HUES6 (cell line): Measurements from ENCODE around the gene MYO19.
"Not testable (repeated sequence)": the region's sequence is repeated elsewhere in the genome, so short reads cannot be mapped to it uniquely, and the experiment has no call there.

Experiments
- H3K27ac ChIP-seq: 2 replicates; pipeline ENCODE4 v1.7.0; 2013; ENCODE audit warnings: low read depth, mild to moderate bottlenecking, low read length, inconsistent platforms
- H3K27me3 ChIP-seq: 2 replicates; pipeline ENCODE4 v1.6.1; 2013; ENCODE audit warnings: low read length; ENCODE audit not compliant: control insufficient read depth, insufficient read depth
- H3K36me3 ChIP-seq: 2 replicates; pipeline ENCODE4 v1.6.1; 2013; ENCODE audit warnings: low read length; ENCODE audit not compliant: control insufficient read depth, insufficient read depth
- H3K4me1 ChIP-seq: 2 replicates; pipeline ENCODE4 v1.6.1; 2013; ENCODE audit warnings: low read length; ENCODE audit not compliant: control insufficient read depth, insufficient read depth
- H3K4me3 ChIP-seq: 2 replicates; pipeline ENCODE4 v1.5.1; 2013; ENCODE audit warnings: low read depth, low read length
- H3K9ac ChIP-seq: one replicate; pipeline ENCODE4 v1.6.1; 2013; ENCODE audit warnings: mild to moderate bottlenecking, low read length
- H3K9me3 ChIP-seq: 2 replicates; pipeline ENCODE4 v1.6.1; 2013; ENCODE audit warnings: low read depth, low read length; ENCODE audit not compliant: control insufficient read depth, insufficient read depth

The MYO19 gene

GRCh38 chr17:36508439-36508838 lies 26.2 kb downstream of the MYO19 start:
- not testable (repeated sequence) for H3K27ac ChIP-seq, H3K9me3 ChIP-seq
- H3K36me3 ChIP-seq = peaks cover 97% of the 10 kb centered on the region

DNA sequence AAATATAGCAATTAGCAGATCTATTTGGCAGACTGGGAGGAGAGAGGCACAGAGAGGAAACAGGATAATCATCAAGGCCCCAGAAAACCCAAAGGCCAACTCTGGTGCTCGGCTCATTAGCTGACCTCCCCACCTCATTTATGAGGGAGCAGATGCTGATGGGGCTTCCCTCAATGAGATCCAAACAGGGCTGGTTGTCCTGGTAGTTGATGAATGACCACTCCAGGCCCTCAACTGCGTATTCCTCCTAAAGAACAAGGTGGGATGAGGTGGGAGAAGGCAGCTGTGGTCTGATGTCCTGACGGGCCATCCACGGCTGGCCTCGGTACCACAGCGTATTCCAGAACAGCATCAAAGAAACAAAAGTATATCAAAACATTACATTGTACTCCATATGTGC lies 27.4 kb downstream of the MYO19 start:
- no peaks in the 10 kb centered on the region for H3K4me1 ChIP-seq
- H3K36me3 ChIP-seq = peaks cover 97% of the 10 kb centered on the region
- H3K4me3 ChIP-seq = no peak overlapping the region
- H3K27me3 ChIP-seq = no peaks in the 10 kb centered on the region
- no peaks in the 10 kb centered on the region for H3K9me3 ChIP-seq
- H3K9ac ChIP-seq = no peak overlapping the region
- H3K27ac ChIP-seq = no peak overlapping the region

More at GRCh38 chr17:36508439-36508838, 26.2 kb downstream of the MYO19 start:
- H3K4me3 ChIP-seq, H3K27me3 ChIP-seq, H3K4me1 ChIP-seq, H3K9ac ChIP-seq: not testable (repeated sequence)

- H3K9me3 ChIP-seq = no peaks in the 10 kb centered on the region
- no peaks in the 10 kb centered on the region for H3K27me3 ChIP-seq
- no peak overlapping the region for H3K4me3 ChIP-seq
- no peaks in the 10 kb centered on the region for H3K4me1 ChIP-seq
- H3K9ac ChIP-seq = no peak overlapping the region
- no peak overlapping the region for H3K27ac ChIP-seq
- peaks cover 99% of the 10 kb centered on the region for H3K36me3 ChIP-seq
Measured at GRCh38 chr17:36506831-36507230, 27.8 kb downstream of the MYO19 start.

DNA sequence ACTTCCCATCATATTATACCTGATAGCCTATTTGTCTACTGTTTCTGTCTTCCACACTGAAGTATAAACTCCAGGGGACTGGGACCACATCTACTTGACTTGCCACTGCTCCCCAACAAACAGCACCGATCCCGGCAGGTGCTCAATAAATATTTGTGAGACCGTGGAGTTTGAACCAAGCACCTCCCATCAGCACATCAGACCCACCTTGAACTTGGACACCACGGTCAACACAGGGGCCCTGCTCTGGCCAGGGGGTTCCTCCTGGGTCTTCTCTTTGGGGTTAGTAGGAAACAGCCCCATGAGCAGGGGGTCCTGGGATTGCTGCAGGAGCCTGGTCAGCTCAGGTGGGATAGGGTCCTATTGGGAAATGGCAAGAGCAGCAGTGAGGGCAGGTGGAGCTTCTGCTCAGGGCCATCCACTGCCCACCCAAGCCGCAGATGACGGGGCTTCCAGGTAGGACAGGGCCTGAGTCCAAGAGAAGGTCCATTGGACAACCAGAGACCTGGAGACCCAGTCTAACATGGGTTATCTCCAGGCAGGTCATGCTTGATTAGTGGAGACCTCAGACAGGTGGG lies 28.3 kb downstream of the MYO19 start:
- Histone ChIP-seq H3K4me1 (no peaks in the 10 kb centered on the region), H3K4me3 (no peak overlapping the region), H3K9me3 (no peaks in the 10 kb centered on the region), H3K9ac (no peak overlapping the region), H3K27ac (no peak overlapping the region), H3K27me3 (no peaks in the 10 kb centered on the region), H3K36me3 (peaks cover 98% of the 10 kb centered on the region)

GRCh38 chr17:36505171-36505570 lies 29.5 kb downstream of the MYO19 start:
- H3K27ac ChIP-seq = no peak overlapping the region
- H3K4me1 ChIP-seq = no peaks in the 10 kb centered on the region
- H3K9ac ChIP-seq = no peak overlapping the region
- peaks cover 98% of the 10 kb centered on the region for H3K36me3 ChIP-seq
- H3K27me3 ChIP-seq = no peaks in the 10 kb centered on the region
- no peaks in the 10 kb centered on the region for H3K9me3 ChIP-seq
- H3K4me3 ChIP-seq = no peak overlapping the region

DNA sequence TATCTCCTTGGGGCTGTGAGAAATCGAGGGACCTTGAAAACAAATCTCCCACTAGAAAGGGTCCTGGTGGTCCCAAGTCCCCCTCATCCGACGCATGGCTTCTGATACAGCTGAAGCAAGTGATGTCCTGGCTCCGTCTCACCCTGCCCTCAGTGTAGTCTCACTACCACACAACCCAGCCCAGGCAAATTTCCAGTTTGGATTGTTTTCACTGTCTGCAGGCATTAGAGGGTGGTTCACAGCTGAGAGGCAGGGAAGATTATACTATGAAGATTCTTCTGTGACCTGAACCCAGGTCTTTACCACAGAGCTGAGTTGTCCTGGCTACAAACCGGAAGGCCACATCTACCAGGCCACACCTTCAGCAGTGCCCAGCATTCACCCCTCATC lies 30.5 kb downstream of the MYO19 start:
- no peak overlapping the region for H3K9ac ChIP-seq
- no peak overlapping the region for H3K4me3 ChIP-seq
- no peaks in the 10 kb centered on the region for H3K9me3 ChIP-seq
- peaks cover 92% of the 10 kb centered on the region for H3K36me3 ChIP-seq
- no peaks in the 10 kb centered on the region for H3K27me3 ChIP-seq
- no peak overlapping the region for H3K27ac ChIP-seq
- H3K4me1 ChIP-seq = no peaks in the 10 kb centered on the region

DNA sequence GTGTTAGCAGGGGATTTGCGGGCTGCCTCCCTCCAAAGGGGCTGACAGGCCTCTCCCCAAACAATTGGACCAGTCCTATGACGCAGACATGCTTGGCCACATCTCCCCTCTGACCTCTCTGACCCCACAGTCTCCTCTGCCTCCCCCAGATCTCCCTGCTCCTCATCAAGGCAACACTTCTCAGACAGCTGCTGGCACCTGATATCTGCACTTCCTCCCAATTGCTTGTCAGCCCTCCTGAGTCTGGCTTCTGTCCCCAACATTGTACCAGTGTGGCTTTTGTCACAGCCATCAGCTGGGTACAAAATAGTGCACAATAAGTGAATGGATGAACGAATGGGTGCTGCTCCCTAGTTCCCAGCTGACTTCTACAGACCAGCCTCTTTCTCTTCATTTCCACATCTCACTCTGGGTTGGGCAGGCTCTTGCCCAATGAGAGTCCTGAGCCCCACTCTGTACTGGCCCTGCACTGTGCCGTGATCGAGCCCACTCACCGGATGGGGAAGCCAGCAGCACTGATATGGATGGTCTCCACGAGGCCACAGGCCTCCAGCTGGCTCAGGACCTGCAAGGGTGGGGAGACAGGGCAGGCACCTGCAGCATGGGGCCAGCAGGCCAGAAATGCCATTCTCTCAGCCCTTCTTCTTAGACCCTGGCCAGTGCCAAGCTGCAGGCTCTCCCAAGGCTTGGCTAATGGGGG lies 31.1 kb downstream of the MYO19 start:
- Histone ChIP-seq H3K9me3 (no peaks in the 10 kb centered on the region), H3K36me3 (peaks cover 92% of the 10 kb centered on the region), H3K27me3 (no peaks in the 10 kb centered on the region), H3K4me3 (no peak overlapping the region), H3K4me1 (no peaks in the 10 kb centered on the region), H3K9ac (no peak overlapping the region), H3K27ac (no peak overlapping the region)

GRCh38 chr17:36501963-36502362 lies 32.7 kb downstream of the MYO19 start:
- H3K4me3 ChIP-seq = no peak overlapping the region
- H3K27ac ChIP-seq = no peak overlapping the region
- peaks cover 87% of the 10 kb centered on the region for H3K36me3 ChIP-seq
- H3K9me3 ChIP-seq = no peaks in the 10 kb centered on the region
- H3K27me3 ChIP-seq = no peaks in the 10 kb centered on the region
- no peak overlapping the region for H3K9ac ChIP-seq
- H3K4me1 ChIP-seq = no peaks in the 10 kb centered on the region

GRCh38 chr17:36501351-36501750 lies 33.3 kb downstream of the MYO19 start:
- no peak overlapping the region for H3K27ac ChIP-seq
- no peaks in the 10 kb centered on the region for H3K4me1 ChIP-seq
- no peaks in the 10 kb centered on the region for H3K9me3 ChIP-seq
- no peak overlapping the region for H3K9ac ChIP-seq
- no peak overlapping the region for H3K4me3 ChIP-seq
- H3K36me3 ChIP-seq = peaks cover 87% of the 10 kb centered on the region
- no peaks in the 10 kb centered on the region for H3K27me3 ChIP-seq

GRCh38 chr17:36500745-36501225 lies 33.9 kb downstream of the MYO19 start:
- H3K4me3 ChIP-seq = no peak overlapping the region
- H3K9ac ChIP-seq = no peak overlapping the region
- H3K36me3 ChIP-seq = peaks cover 87% of the 10 kb centered on the region
- H3K4me1 ChIP-seq = no peaks in the 10 kb centered on the region
- no peaks in the 10 kb centered on the region for H3K9me3 ChIP-seq
- H3K27me3 ChIP-seq = no peaks in the 10 kb centered on the region
- no peak overlapping the region for H3K27ac ChIP-seq

- Histone ChIP-seq H3K4me1 (no peaks in the 10 kb centered on the region), H3K4me3 (no peak overlapping the region), H3K36me3 (peaks cover 88% of the 10 kb centered on the region), H3K27me3 (no peaks in the 10 kb centered on the region), H3K9ac (no peak overlapping the region), H3K9me3 (no peaks in the 10 kb centered on the region), H3K27ac (no peak overlapping the region)
Measured at GRCh38 chr17:36498560-36499300, 35.9 kb downstream of the MYO19 start.
